Measurements from ENCODE around the gene ESF1.

The ESF1 gene

GRCh38 chr20:13672690-13673089, 112.0 kb downstream of the ESF1 start:
- no peak for DNase-seq

GRCh38 chr20:13671916-13672378, 112.8 kb downstream of the ESF1 start:
- DNase-seq: peak; percentile 90

GRCh38 chr20:13671512-13671911, 113.2 kb downstream of the ESF1 start:
- no peak for DNase-seq

GRCh38 chr20:13670160-13670559, 114.6 kb downstream of the ESF1 start:
- DNase-seq: no peak

- DNase-seq: no peak
Observed at GRCh38 chr20:13665709-13666395, 118.9 kb downstream of the ESF1 start.
